HG03064 (cell line): ENCODE results near the gene MYCN.

Experiments
- ATAC-seq: cut with Tn5 transposase; IDR thresholded peaks from one replicate; pipeline ENCODE4 v1.9.1; 2021; ENCODE audit warnings: low read depth; ENCODE audit not compliant: unreplicated experiment

The MYCN gene

DNA sequence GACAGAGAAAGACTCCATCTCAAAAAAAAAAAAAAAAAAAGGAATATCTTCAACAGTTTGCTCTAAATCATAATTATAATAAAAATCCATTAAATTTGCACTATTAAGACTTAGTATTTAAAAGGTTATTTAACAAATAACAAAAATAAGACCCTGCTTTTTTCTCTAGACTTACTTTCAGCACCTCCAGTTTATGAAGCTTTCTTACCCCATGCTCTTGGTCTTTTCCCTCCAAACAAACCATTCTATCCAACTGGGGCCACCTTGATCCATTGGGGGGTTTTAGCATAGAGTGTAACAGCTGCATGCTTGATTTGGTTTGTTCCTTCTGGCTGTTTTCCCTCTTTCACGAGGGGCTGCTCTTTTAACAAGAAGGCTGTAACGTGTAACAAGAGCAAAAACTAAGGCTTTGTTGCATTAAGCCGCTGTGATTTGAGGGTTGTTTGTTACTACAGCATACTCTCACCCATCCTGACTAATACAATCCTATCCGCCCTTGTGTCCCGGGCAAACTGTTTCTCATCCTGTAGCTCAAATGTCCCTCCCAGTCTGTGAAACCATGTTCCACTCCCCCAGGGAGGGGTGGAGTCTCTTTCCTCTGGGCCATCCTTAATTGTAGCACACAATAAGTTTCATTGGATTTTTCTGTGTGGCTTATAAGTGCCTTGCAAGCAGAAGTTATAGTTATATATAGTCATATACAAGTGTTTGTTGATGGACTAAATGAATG lies 9.6 kb upstream of the MYCN start:
- no peak for ATAC-seq

- ATAC-seq: no peak
Measured at GRCh38 chr2:15931319-15931890, 8.9 kb upstream of the MYCN start.

- no peak for ATAC-seq
Measured at GRCh38 chr2:15931950-15932349, 8.4 kb upstream of the MYCN start.

DNA sequence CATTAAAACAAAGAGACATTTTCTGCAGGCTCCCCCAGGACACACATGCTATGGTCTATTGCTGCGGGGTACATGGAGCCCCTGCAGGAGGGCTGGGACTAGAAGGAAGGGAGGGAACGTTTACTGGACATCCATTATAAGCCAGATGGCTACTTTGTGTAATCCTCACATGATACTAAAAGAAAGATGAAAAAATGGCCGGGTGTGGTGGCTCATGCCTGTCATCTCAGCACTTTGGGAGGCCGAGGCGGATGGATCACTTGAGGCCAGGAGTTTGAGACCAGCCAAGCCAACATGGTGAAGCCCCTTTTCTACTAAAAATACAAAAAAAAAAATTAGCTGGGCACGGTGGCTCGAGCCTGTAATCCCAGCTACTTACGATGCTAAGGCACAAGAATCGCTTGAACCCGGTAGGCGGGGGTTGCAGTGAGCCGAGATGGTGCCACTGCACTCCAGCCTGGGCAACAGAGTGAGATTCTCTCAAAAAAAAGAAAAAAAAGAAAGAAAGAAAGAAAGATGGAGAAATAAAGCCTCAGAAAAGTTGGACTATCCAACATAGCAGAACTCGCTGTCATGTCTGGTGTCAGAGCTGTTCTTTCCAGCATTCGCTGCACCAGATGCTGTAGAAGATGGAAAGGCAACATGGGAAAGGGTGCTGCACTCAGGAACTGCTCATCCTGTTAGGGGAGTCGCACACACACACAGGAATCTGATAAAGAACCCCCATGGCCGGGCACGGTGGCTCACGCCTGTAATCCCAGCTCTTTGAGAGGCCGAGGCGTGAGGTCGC lies 7.8 kb upstream of the MYCN start:
- no peak for ATAC-seq

GRCh38 chr2:15933184-15933845 lies 7.0 kb upstream of the MYCN start:
- no peak for ATAC-seq

- no peak for ATAC-seq
Measured at GRCh38 chr2:15934291-15934945, 5.9 kb upstream of the MYCN start.

DNA sequence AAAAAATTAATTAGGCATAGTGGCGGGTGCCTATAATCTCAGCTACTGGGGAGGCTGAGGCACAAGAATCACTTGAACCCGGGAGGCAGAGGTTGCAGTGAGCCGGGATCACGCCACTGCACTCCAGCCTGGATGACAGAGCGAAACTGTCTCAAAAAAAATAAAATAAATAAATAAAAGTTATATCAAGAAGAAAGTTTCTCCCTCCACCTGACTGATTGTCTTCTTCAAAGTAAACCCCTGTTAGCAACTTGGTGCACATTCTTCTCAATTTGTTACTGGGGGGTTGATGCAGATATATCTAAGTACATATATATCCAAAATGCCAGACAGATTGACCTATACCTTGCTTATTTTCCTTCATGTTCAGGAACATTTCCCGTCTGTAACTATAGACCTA lies 5.2 kb upstream of the MYCN start:
- no peak for ATAC-seq

- no peak for ATAC-seq
Measured at GRCh38 chr2:15935675-15936074, 4.7 kb upstream of the MYCN start.

DNA sequence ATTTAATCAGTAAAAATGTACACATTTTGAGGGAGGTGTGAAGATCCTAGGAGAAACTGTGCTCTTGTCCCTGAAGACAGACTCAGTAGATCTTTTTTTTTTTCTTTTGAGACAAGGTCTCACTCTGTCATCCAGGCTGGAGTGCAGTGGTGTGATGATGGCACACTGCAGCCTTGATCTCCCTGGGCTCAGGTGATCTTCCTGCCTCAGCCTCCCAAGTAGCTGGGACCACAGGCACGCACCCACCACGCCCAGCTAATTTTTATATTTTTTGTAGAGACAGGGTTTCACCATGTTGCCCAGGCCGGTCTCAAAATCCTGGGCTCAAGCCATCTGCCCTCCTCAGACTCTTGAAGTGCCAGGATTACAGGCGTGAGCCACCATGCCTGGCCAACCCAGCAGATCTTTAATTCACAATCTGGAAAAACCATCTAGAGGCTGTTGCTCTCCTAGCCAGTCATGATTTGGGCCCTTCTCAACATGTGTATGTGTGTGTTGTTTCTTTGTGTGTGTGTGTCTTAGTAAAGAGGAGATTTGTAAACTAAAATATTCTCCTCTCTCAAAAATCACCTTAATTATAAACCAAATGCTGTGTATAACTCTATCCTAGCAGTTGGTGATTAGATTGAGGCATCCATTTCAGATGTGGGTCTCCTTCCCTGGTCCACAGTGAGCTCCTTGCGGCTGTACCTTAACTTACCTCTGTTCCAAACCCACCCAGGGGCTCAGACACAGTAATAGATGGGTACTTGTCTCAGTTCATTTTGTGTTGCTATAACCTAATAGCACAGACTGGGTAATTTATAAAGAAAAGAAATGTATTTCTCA lies 3.9 kb upstream of the MYCN start:
- no peak for ATAC-seq

GRCh38 chr2:15937105-15937881 lies 3.1 kb upstream of the MYCN start:
- no peak for ATAC-seq

GRCh38 chr2:15937882-15938802 lies 2.2 kb upstream of the MYCN start:
- no peak for ATAC-seq

- no peak for ATAC-seq
Measured at GRCh38 chr2:15938803-15939555, 1.4 kb upstream of the MYCN start.

- ATAC-seq: no peak
Measured at GRCh38 chr2:15939556-15939853, 845 bp upstream of the MYCN start.

DNA sequence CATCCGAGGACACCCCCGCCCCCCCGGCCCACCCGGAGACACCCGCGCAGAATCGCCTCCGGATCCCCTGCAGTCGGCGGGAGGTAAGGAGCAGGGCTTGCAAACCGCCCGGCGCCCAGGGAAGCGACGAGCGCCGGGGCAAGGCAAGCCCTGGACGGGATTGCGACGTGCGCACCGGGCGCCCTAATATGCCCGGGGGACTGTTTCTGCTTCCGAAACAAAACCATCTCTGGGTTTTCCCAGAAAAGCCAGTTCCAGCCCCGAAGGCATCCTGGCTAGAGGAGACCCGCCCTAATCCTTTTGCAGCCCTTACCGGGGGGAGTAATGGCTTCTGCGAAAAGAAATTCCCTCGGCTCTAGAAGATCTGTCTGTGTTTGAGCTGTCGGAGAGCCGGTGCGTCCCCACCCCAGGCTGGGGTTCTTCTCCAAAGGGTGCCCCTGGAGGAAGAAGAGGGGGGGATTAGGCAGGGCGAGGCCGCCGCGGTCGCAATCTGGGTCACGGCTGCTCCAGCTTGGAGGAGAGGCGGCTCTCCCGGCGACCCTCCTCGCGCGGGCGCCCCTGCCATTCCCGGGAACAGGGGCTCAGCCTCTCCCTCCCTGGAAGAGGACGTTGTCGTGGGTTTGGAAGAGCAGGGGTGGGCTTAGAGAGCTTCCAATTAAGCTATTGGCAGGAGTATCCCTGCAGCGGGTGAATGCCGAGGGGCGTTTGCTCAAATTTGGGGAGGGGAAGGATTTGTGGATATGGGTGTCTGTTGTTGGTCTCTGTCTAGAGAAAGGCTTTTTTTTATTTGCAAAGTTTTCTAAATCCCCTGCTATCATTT lies 521 bp downstream of the MYCN start:
- ATAC-seq: no peak

GRCh38 chr2:15941481-15941850 lies 1.1 kb downstream of the MYCN start:
- ATAC-seq: no peak

DNA sequence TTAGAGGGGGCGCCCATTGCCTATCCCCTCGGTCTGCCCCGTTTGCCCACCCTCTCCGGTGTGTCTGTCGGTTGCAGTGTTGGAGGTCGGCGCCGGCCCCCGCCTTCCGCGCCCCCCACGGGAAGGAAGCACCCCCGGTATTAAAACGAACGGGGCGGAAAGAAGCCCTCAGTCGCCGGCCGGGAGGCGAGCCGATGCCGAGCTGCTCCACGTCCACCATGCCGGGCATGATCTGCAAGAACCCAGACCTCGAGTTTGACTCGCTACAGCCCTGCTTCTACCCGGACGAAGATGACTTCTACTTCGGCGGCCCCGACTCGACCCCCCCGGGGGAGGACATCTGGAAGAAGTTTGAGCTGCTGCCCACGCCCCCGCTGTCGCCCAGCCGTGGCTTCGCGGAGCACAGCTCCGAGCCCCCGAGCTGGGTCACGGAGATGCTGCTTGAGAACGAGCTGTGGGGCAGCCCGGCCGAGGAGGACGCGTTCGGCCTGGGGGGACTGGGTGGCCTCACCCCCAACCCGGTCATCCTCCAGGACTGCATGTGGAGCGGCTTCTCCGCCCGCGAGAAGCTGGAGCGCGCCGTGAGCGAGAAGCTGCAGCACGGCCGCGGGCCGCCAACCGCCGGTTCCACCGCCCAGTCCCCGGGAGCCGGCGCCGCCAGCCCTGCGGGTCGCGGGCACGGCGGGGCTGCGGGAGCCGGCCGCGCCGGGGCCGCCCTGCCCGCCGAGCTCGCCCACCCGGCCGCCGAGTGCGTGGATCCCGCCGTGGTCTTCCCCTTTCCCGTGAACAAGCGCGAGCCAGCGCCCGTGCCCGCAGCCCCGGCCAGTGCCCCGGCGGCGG lies 1.7 kb downstream of the MYCN start:
- no peak for ATAC-seq
